ENCODE data around the gene NINL. TPM values are rescaled to one million over a fixed set of nuclear protein-coding genes. Genes with fewer than 3 reads are reported as not detected.
"Not testable (repeated sequence)": the region's sequence is repeated elsewhere in the genome, so short reads cannot be mapped to it uniquely, and the experiment has no call there.

The NINL gene
- total RNA-seq, 1 donor from 2014 or later = 95.5 TPM

DNA sequence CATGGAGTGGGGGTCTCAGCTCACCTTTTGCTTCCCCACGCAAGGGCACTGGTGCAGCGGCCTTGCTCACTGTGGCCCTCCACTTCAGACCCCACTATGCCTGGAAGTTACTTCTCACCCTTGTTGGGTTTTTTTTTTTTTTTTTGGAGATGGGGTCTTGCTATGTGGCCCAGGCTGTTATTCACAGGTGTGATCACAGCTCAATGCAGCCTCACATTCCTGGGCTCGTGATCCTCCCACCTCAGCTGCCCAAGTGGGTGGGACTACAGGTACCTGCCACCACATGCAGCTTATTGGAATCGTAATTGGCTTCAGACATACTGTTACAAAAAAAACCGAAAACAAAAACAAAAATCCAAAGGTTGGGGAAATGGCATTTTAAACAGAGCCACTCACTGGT, 32.4 kb downstream of the NINL start:
- no peak overlapping the region for H3K4me3 Mint-ChIP-seq (ENCODE audit: unreplicated experiment)
- H3K36me3 Mint-ChIP-seq (ENCODE audit: low read depth, unreplicated experiment) = peaks cover 11% of the 10 kb centered on the region
- H3K9me3 Mint-ChIP-seq (ENCODE audit: unreplicated experiment) = no peaks in the 10 kb centered on the region
- H3K4me1 Mint-ChIP-seq (ENCODE audit: unreplicated experiment) = peaks cover 59% of the 10 kb centered on the region
- H3K27me3 Mint-ChIP-seq (ENCODE audit: unreplicated experiment) = peaks cover 20% of the 10 kb centered on the region
- H3K27ac Mint-ChIP-seq (ENCODE audit: unreplicated experiment) = no peak overlapping the region
- DNase-seq (ENCODE audit: low spot score) = no peak
- TF ChIP-seq, protein P1, sequence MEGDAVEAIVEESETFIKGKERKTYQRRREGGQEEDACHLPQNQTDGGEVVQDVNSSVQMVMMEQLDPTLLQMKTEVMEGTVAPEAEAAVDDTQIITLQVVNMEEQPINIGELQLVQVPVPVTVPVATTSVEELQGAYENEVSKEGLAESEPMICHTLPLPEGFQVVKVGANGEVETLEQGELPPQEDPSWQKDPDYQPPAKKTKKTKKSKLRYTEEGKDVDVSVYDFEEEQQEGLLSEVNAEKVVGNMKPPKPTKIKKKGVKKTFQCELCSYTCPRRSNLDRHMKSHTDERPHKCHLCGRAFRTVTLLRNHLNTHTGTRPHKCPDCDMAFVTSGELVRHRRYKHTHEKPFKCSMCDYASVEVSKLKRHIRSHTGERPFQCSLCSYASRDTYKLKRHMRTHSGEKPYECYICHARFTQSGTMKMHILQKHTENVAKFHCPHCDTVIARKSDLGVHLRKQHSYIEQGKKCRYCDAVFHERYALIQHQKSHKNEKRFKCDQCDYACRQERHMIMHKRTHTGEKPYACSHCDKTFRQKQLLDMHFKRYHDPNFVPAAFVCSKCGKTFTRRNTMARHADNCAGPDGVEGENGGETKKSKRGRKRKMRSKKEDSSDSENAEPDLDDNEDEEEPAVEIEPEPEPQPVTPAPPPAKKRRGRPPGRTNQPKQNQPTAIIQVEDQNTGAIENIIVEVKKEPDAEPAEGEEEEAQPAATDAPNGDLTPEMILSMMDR (IDR thresholded peaks at IDR 0.05; ENCODE audit: unreplicated experiment) = no peak

DNA sequence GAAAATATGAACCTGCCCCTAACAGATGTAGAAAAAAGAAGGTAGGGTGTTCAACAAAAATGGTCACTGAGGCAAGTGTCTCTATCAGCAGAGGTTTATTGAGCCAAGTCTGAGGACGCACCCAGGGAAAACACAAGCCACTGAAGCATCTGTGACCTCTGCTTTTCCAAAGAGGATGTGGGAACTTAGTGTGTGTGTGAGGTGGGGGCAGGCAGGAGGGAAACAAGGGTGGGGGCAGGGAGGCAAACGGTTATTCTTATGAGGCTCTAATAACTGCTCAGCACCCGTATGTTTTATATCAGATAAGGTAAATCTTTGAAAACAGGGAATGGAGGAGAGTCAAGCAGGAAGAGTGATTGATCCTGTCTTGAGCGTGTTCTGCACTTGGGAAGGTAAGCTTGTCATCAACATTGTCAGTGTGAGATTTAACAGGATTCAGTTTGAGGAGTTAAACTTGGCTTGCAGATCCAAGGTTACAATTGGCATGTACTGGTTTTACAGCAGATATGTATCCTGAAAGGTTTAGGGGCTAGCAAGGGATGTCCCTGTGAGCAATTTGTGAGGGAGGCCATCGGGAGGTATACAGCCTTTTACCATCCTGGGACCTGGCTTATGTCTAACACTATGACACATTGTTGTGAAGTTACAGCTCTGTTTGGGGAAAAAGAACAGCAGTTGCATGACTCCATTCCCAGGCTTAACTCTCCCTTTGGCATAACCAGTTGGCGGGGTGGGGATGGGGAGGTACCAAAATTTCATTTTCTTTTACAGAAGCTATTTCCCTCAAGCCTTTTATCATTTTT, 33.7 kb downstream of the NINL start:
- Mint-ChIP-seq H3K9me3 (ENCODE audit: unreplicated experiment) (no peaks in the 10 kb centered on the region), H3K4me1 (ENCODE audit: unreplicated experiment) (peaks cover 66% of the 10 kb centered on the region), H3K4me3 (ENCODE audit: unreplicated experiment) (no peak overlapping the region), H3K27ac (ENCODE audit: unreplicated experiment) (peak overlapping the region; percentile 90), H3K27me3 (ENCODE audit: unreplicated experiment) (peaks cover 20% of the 10 kb centered on the region), H3K36me3 (ENCODE audit: low read depth, unreplicated experiment) (peaks cover 12% of the 10 kb centered on the region)
- TF ChIP-seq, protein P1 (IDR thresholded peaks at IDR 0.05; ENCODE audit: unreplicated experiment) = no peak
- DNase-seq (ENCODE audit: low spot score) = no peak

DNA sequence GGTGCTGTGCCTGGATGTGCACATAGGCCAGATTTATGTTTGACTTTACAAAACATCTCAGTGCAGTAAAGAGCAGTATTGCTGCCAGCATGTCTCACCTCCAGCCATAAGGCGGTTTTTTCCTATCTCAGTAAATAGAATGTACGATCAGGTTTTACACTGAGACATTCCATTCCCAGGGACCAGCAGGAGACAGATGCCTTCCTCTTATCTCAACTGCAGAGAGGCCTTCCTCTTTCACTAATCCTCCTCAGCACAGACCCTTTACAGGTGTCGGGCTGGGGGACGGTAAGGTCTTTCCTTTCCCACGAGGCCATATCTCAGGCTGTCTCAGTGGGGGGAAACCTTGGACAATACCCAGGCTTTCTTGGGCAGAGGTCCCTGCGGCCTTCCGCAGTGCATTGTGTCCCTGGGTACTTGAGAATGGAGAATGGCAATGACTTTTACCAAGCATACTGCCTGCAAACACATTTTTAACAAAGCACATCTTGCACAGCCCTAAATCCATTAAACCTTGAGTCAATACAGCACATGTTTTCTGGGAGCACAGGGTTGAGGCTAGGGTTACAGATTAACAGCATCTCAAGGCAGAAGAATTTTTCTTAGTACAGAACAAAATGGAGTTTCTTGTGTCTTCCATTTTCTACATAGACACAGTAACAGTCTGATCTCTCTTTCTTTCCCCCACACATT, 34.5 kb downstream of the NINL start:
- peaks cover 74% of the 10 kb centered on the region for H3K4me1 Mint-ChIP-seq (ENCODE audit: unreplicated experiment)
- peaks cover 21% of the 10 kb centered on the region for H3K27me3 Mint-ChIP-seq (ENCODE audit: unreplicated experiment)
- peaks cover 15% of the 10 kb centered on the region for H3K36me3 Mint-ChIP-seq (ENCODE audit: low read depth, unreplicated experiment)
- DNase-seq (ENCODE audit: low spot score); H3K4me3 Mint-ChIP-seq (ENCODE audit: unreplicated experiment); H3K9me3 Mint-ChIP-seq (ENCODE audit: unreplicated experiment): not testable (repeated sequence)
- peak overlapping the region; percentile 90 for H3K27ac Mint-ChIP-seq (ENCODE audit: unreplicated experiment)

DNA sequence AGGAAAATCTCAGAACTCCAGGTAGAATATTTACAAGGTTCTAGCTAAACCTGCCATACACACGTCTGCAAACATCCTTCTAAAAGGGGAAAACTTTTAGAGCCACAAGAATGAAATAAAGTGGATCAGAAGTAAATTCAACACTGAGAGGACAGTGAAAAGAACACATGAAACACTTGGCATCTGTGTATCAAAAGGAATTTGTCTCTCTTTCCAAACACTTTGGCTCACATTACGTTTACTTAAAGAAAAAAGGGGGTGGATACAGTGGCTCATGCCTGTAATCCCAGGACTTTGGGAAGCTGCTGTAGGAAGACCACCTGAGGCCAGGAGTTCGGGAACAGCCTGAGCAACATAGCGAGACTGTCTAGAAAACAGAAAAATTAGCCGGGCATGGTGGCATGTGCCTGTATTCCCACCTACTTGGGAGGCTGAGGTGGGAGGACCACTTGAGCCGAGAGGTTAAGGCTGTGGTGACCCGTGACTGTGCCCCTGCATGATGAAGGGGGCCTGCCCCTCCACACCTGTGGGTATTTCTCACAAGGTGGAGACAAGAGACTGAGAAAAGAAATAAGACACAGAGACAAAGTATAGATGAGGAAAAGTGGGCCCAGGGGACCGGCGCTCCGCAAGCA, 35.4 kb downstream of the NINL start:
- Mint-ChIP-seq H3K36me3 (ENCODE audit: low read depth, unreplicated experiment) (peaks cover 13% of the 10 kb centered on the region), H3K4me3 (ENCODE audit: unreplicated experiment) (peak overlapping the region; percentile 75), H3K9me3 (ENCODE audit: unreplicated experiment) (no peaks in the 10 kb centered on the region), H3K4me1 (ENCODE audit: unreplicated experiment) (peaks cover 79% of the 10 kb centered on the region), H3K27me3 (ENCODE audit: unreplicated experiment) (peaks cover 21% of the 10 kb centered on the region), H3K27ac (ENCODE audit: unreplicated experiment) (peak overlapping the region; percentile 90)
- TF ChIP-seq, protein P1 (IDR thresholded peaks at IDR 0.05; ENCODE audit: unreplicated experiment) = no peak
- DNase-seq (ENCODE audit: low spot score) = no peak

DNA sequence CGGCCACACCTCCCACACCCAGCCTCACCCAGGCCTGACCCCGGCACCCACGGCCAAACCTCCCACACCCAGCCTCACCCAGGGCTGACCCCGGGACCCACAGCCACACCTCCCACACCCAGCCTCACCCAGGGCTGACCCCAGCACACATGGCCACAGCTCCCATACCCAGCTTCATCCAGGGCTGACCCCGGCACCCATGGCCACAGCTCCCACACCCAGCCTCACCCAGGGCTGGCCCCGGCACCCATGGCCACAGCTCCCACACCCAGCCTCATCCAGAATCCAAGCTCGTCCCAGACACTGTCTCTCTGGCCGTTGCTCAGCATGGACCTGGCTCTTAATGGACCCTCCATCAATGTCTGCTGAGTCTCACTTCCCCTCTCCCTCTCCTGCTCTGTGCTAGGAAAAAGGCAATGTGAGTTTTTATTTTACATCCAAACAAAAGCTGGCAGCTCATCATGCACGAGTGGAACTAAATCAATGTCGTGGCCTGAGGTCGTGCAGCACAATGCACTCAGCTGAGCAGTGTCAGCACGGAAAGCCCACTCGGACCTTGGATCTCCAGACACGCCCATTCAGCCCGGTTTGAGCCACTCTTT, 36.1 kb downstream of the NINL start:
- Mint-ChIP-seq H3K27me3 (ENCODE audit: unreplicated experiment) (peaks cover 21% of the 10 kb centered on the region), H3K36me3 (ENCODE audit: low read depth, unreplicated experiment) (peaks cover 12% of the 10 kb centered on the region), H3K27ac (ENCODE audit: unreplicated experiment) (peak overlapping the region; percentile 90), H3K9me3 (ENCODE audit: unreplicated experiment) (no peaks in the 10 kb centered on the region), H3K4me1 (ENCODE audit: unreplicated experiment) (peaks cover 77% of the 10 kb centered on the region), H3K4me3 (ENCODE audit: unreplicated experiment) (peak overlapping the region; percentile 75)
- TF ChIP-seq, protein P1 (IDR thresholded peaks at IDR 0.05; ENCODE audit: unreplicated experiment) = no peak
- no peak for DNase-seq (ENCODE audit: low spot score)

Measured in endothelial cell (in vitro differentiated cells).